RKO (cell line): Measurements from ENCODE around the gene MOCS2.

ENCODE experiments used
- DNase-seq: peaks from one replicate; pipeline ENCODE4 v3.0.0-alpha.2; 2016; ENCODE audit warnings: low spot score

The MOCS2 gene

GRCh38 chr5:53092242-53092641, 17.3 kb downstream of the MOCS2 start:
- DNase-seq, result no peak

DNA sequence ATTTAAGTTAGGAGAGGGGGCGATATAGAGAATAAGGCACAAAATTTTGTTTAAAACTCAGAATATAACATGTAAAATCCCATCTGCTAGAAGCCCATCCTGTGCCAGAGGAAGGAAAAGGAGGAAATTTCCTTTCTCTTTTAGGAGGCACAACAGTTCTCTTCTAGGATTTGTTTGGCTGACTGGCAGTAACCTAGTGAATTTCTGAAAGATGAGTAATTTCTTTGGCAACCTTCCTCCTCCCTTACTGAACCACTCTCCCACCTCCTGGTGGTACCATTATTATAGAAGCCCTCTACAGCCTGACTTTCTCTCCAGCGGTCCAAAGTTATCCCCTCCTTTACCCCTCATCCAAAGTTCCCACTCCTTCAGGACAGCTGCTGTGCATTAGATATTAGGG, 18.3 kb downstream of the MOCS2 start:
- peak; percentile 64 for DNase-seq

DNA sequence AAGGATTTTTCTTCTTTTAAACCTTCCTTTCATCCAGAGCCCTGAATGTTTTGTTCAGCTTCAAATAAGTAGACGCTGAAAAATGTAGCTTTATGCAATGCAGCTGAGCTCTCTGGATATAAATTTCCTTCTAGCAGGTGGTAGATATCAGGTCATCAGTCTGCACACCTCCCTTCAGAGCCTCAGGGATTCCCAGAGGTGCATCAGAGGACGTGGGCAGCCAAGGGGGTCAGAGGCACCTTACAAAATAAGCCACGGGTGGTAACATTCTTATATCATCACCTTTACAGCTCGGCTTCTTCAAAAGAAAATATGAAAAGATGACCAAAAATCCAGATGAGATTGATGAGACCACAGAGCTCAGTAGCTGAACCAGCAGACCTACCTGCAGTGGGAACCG, 19.3 kb downstream of the MOCS2 start:
- DNase-seq, result no peak

DNA sequence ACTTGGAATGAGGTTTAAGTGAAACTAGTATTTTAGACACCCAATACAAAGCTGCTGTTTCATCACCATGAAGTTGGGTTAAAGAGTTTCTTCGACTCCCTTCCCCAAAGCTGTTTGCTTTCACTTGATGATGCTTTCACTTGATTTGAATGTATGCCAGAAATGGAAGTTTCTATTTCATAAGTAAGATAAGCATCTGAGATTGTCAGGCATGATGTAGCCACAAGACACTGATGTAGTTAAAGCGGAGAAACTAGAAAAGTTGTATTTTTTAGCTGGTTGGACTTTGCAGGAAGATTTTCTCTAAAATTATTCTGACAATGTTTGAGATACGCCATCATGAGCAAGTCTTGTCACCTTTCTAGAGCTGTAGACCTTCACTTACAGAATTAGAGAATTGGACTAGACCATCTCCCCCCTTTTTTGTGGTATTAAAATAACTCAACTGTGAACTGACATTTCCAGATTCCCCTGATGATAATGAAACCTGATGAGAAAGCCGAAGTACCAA, 20.0 kb downstream of the MOCS2 start:
- DNase-seq, result no peak

GRCh38 chr5:53087621-53088121, 21.9 kb downstream of the MOCS2 start:
- no peak for DNase-seq

- no peak for DNase-seq
Observed at GRCh38 chr5:53087171-53087570, 22.4 kb downstream of the MOCS2 start.

DNA sequence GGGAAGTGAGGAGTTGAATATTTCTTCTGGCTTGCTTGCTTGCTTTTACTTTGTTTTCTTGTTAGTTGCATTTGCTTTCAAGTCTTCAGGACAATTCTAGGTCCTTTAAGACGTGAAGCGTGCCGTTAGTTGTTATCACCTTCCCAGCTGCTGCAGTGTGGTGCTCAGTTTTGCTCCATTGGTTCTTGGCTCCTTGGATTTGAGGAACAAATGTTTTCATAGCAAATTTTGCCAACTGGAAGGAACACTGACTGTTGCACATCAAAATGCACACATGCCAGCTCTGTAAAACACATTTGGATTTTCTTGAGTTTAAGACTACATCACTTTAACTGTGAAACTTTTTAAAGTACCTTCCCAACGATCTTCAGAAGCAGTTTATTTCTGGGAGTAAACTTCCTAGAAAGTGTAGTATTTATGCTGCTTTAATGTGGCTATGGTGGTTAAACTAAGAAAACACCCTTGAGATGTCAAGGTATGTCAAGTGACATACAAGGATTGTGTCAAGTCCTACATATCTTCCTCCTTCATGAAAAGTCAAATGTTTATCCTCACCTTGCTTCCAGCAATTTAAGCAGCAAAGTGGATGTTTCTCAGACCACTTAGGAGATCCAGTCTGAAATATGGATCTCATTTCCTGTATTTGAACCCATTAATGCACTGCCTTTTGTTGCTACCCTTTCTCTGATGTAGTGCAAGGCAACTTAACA, 24.9 kb downstream of the MOCS2 start:
- no peak for DNase-seq

DNA sequence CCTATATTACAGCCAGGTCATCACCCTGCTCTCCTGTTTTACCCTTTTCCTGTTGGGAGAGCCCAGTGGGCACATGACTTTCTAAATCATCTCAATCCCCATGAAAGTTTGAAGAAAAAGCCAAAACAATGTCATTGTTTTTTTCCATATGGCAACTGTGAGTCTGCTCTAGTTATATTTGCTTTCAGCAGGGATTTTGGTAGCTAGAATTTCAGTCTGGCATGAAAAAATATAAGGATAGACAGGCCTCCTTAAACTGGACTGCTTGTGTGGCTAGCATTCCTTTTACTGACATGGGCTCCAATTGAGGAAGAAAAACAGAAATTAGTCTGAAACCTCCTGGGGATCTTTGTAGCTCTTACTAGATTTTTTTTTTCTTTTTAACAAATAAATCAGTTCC, 25.6 kb downstream of the MOCS2 start:
- DNase-seq, result no peak

DNA sequence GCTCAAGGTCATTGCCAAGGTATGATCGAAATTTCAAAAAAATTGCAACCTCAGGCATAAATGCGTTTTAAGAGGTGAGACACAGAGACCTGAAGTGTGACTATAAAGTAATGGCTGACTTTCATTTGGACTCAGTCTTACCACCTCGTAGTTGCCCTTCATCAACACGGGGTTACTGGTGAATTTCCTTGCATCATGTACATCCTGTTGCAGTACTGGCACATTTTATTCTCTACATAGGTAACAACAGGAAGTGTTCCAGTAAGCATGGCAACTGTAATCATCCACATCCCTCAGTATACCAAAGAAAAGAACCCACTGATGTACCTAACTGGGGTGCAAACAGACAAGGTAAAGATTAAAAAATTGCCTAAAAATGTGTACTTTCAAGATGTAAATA, 29.3 kb downstream of the MOCS2 start:
- DNase-seq, result no peak

DNA sequence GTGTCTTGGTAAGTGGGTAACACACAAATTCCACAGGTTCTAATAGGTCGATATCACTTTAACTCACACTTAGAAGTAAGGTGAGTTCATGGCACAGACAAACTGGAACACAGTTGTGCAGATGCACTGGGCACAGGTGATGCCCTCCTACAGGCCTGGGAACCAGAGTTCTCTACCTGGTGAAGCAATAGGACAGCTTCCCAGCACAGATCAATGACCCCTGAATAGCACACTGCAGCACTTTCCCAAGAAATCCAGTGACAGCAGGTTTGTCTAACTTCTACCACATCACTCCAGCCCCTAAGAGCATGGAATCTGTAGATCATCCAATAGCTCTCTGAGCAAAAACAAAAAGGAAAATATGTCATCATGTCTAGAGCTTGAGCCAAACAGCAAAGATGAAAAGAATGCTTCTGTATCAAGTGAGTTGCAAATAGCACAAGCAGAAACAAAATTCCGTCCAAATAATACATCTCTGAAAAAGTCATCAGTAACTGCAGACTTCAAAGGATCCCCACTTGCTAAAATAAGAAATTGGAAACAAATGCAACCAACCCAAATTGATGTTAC, 33.5 kb downstream of the MOCS2 start:
- no peak for DNase-seq

GRCh38 chr5:53073348-53073747, 36.2 kb downstream of the MOCS2 start:
- DNase-seq, result no peak

DNA sequence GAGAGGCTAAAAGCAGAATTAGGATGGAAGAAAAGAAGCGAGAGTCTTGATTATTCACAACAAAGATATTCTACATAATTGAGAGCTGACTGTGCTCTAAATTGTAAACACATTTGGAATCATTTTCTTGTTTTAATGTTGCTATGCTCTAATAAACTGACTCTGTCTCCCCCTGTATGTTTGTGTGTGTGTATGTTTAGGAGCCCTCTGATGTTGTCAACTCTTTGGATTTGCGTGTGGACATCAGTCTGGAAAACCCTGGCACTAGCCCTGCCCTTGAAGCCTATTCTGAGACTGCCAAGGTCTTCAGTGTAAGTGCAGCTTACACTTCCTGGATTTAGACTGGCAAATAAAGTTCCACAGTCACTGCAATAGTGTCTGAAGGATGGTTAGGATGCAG, 37.8 kb downstream of the MOCS2 start:
- no peak for DNase-seq

GRCh38 chr5:53071298-53071697, 38.3 kb downstream of the MOCS2 start:
- no peak for DNase-seq

DNA sequence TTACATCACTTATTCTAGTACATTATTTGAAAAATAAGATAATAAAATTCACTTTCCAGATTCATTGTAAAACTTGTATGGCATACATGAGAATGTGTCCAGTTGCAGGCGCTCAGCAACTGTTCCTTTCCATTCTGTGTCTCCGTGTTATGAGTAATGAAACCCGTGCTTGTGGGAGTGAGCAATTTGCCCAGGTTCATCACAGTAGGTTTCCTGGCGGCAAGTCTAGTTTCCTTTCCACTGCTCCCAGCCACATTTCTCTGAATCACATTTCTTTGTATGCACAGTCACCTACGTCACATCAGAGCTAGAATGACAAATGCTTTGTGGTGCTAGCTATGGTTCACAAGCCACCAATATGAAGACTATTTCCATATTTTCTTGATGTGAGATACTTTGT, 39.9 kb downstream of the MOCS2 start:
- peak; percentile 42 for DNase-seq

DNA sequence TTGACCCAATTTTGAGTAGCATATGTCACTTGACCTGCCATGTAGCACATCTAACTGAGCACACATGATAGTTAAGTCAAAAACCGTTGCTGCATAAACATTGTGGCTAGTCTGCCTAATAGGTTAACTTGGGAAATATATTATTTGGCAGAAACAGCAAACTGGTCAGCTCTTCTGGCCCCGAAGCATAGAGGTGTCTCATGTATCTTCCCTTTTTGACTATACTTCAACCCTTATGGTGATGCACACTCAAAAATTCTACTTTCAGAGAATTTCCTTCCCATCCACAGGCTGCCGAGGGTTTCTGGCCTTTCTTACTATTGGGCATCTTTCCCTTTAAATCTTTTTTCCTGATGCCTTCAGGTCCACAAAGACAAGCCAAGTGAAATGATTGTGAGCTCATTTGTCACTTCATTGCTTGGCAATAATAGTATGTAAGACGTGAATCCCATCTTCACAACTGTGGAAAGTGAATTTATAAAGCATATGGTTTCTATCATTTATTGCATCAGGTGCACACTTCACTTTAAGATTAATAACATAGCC, 41.2 kb downstream of the MOCS2 start:
- DNase-seq, result no peak

DNA sequence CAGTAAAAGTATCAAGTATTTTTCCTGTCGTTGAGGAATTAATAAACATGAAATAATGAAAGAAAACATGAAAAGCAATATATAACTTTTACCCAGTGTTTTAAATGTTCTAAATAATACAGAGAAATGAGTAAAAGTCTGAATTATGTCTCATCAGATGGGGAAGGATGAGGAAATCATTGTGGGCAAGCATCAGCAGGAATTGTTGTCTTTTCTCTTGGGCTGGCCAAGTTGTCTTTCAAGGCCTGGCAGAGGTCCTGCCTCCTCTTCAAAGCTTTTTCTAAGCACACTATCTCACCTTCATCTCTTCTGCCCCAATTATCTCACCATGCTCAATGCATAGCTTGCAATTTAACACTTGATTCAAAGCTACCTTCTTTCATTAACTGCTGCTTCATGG, 41.9 kb downstream of the MOCS2 start:
- DNase-seq, result no peak

- DNase-seq, result no peak
Observed at GRCh38 chr5:53066088-53066487, 43.5 kb downstream of the MOCS2 start.

GRCh38 chr5:53063791-53064190, 45.8 kb downstream of the MOCS2 start:
- no peak for DNase-seq

DNA sequence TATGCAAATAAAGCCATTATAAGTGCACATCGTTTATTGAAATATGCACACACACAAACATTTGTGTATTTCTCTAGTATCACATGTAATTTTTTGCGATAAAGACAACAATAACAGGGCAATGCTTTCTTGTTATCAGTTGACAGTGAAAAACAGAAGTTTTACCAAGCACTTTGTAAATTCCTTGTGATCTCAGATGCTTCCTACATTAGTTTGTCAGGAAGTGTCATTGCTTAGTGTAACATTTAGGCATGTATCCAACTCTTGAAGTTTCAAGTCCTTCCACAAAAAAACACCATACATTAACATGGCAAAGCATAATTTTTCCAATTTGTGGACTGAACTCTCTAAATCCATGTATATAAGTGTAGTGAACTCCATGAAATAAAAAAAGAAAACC, 46.4 kb downstream of the MOCS2 start:
- peak; percentile 50 for DNase-seq

- DNase-seq, result no peak
Observed at GRCh38 chr5:53059281-53059680, 50.3 kb downstream of the MOCS2 start.

- no peak for DNase-seq
Observed at GRCh38 chr5:53055365-53055764, 54.2 kb downstream of the MOCS2 start.

DNA sequence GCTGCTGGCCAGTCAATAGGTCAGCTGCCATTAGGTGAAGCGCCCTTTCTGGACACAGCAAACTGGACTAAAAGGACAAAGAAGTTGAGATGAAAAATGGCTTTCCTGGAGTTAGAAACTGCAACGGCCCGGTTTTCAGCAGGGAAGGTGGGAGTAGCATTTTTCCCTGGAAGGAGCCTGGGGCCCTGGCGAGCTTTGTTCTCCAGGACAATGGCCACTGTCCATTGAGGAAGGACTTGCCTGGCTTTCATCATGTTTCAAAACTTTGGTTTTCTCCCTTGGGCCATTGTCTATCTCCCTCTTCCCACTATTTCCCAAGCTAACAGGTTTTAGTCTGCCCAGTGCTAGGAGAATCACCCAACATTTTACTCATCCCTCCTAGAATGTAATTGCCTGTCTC, 56.2 kb downstream of the MOCS2 start:
- DNase-seq, result no peak

DNA sequence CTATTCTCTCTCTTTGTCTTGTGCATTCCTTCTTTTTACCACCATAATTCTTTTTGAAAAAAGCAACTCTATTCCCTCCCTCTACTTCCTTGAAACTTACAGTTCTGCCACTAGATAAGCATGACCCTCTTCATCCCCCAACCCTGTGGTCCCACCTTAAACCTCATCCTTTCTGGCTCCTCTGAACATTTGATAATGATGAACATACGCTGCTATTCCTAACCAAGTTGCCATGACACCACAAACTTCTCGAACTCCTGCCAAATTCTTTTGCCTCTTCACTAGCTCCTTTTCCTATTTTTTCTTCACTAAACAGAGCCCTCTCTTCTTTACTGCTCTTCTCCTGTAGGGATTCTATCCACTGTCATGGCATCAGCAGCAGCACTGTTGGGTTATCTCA, 57.1 kb downstream of the MOCS2 start:
- no peak for DNase-seq

DNA sequence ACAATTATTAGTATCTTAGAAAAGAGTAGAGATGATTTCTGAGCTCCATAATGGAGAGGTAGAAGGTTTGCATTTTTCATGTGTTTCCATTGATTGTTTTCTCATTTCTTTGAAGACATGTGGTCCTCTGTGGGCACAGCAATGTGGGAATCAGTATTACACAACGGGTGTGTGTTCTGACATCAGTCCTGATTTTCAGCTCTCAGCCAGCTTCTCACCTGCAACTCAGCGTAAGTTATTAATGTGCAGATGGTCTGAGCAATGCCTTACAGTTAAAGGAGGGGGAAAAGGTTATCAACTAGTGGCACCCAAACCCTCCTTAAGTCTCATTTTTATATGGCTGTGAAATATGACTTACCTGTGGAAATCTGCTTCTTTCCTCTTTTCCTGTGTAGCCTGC, 61.3 kb downstream of the MOCS2 start:
- DNase-seq, result no peak
